GM12801 (cell line): ENCODE measurements around the gene PAPPA2.

Experiments used
- TF ChIP-seq, protein P1 (sequence below): IDR thresholded peaks from one replicate; pipeline ENCODE4 v1.5.1; 2011; ENCODE audit warnings: control low read depth; ENCODE audit not compliant: insufficient read length; ENCODE audit errors: extremely low read depth

The PAPPA2 gene

DNA sequence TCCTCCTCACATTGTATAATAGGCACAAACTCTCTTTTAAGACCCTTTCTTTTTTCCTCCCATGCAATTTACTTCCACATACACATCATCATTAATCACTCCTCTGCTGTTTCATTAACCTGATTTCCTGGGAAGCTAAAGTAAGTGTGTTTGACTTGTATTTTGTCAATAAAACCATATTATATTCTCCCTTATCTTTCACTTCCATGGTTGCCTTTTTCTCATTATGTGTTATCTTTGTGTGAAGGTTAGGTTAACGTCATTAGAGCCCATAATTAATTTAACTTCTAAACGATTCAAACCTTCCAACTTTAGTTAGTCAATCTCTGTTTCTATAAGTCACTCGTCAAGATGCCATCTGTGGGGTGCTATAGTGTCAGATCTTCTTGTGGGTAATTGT, 313.0 kb downstream of the PAPPA2 start:
- TF ChIP-seq, protein P1, sequence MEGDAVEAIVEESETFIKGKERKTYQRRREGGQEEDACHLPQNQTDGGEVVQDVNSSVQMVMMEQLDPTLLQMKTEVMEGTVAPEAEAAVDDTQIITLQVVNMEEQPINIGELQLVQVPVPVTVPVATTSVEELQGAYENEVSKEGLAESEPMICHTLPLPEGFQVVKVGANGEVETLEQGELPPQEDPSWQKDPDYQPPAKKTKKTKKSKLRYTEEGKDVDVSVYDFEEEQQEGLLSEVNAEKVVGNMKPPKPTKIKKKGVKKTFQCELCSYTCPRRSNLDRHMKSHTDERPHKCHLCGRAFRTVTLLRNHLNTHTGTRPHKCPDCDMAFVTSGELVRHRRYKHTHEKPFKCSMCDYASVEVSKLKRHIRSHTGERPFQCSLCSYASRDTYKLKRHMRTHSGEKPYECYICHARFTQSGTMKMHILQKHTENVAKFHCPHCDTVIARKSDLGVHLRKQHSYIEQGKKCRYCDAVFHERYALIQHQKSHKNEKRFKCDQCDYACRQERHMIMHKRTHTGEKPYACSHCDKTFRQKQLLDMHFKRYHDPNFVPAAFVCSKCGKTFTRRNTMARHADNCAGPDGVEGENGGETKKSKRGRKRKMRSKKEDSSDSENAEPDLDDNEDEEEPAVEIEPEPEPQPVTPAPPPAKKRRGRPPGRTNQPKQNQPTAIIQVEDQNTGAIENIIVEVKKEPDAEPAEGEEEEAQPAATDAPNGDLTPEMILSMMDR = no peak

- TF ChIP-seq, protein P1 = no peak
Measured at GRCh38 chr1:176778056-176778455, 315.1 kb downstream of the PAPPA2 start.

DNA sequence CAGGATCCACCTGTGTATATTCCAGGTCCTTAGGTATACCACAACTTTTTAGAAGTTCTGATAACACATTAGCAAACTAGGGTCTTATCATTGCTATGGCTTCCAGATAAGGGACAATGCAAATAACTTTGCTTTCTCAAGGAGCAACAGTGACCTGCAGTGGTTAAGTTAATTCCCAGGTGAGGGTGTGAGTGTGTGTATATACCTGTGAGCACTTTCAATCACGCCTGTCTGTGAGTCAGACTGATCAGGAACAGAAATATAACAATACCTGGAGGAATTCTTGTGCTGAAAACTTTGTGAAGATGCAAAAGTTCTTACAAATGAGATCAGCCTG, 317.0 kb downstream of the PAPPA2 start:
- TF ChIP-seq, protein P1 = no peak

DNA sequence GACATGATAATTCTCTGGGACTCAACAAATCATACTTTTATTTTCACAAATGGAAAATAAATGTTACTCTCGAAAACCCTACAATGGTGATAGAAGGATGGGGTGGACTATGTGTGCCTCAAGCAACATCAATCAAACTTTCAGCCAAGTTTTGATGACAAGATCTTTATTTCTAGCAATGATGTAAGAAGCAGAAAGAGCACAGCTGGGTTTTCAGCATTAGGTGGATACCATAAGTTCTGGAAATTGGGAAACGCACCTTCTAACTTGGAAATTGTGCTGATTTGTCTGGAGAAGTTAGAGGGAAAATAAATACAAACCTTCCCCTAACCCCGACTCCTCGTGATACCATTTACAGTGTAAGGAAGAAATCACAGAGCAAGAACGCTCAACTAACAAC, 320.3 kb downstream of the PAPPA2 start:
- TF ChIP-seq, protein P1 = no peak

DNA sequence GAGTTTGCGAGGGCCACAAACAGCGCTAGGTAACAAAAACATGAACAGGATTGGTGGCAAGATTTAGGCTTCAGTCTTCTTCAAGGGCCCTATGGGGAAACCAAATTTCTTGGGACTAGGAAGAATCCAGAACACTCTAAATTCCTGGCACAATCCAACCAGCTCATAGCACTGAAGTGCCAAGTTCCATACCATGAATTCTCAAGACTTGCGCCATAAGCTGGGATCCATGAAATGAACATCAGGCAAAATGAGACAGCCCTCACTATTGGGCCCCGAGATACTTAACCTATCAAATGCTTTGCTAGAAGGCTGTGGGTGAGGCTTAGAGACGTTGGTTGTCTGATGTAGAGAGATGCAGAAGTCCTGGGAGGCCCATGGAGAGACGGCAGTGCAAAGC, 322.1 kb downstream of the PAPPA2 start:
- TF ChIP-seq, protein P1 = no peak

DNA sequence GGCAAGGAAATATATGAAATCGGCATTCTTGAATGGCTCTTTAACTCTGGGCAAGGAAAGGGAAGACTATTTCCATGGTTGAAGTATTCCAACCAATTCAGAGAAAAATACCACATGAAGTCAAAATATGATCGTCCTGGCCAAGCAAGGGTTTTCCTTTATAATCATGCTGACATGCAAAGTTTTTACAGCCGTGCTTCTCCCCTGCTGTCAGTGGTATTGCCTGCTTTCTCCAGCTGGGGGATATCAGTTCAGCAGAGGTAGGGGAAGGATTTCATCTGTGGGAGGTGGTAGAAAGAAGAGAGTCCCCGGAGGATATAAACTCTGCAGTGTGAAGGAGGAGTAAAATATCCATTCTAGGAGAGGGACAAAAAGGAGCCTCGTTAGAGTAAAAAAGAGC, 322.8 kb downstream of the PAPPA2 start:
- TF ChIP-seq, protein P1 = no peak

GRCh38 chr1:176786274-176786673, 323.3 kb downstream of the PAPPA2 start:
- TF ChIP-seq, protein P1 = no peak

GRCh38 chr1:176789571-176790090, 326.7 kb downstream of the PAPPA2 start:
- TF ChIP-seq, protein P1 = no peak
